ENCODE measurements around the gene BRINP3.

- TF ChIP-seq CTCF (IDR thresholded peaks at IDR 0.05; ENCODE audit: low read length): no peak
- TF ChIP-seq EZH2 (IDR thresholded peaks at IDR 0.05; ENCODE audit: borderline replicate concordance, low read length): no peak
These were observed 297.8 kb downstream of the BRINP3 start for GRCh38 chr1:190179817-190180216.
